Measurements from ENCODE around the gene ZDHHC14.

The ZDHHC14 gene

GRCh38 chr6:157629220-157629619 is 248.2 kb downstream of the ZDHHC14 start:
- no peak for DNase-seq

GRCh38 chr6:157630463-157631080 is 249.6 kb downstream of the ZDHHC14 start:
- no peak for DNase-seq

GRCh38 chr6:157631412-157631811 is 250.4 kb downstream of the ZDHHC14 start:
- peak; percentile 38 for DNase-seq

GRCh38 chr6:157631838-157632614 is 251.0 kb downstream of the ZDHHC14 start:
- no peak for DNase-seq

GRCh38 chr6:157632821-157633220 is 251.8 kb downstream of the ZDHHC14 start:
- no peak for DNase-seq

- DNase-seq: no peak
Measured at GRCh38 chr6:157634546-157634945, 253.6 kb downstream of the ZDHHC14 start.

- DNase-seq: no peak
Measured at GRCh38 chr6:157635388-157636244, 254.6 kb downstream of the ZDHHC14 start.

GRCh38 chr6:157637516-157637915 is 256.5 kb downstream of the ZDHHC14 start:
- no peak for DNase-seq

- no peak for DNase-seq
Measured at GRCh38 chr6:157637941-157638662, 257.1 kb downstream of the ZDHHC14 start.

GRCh38 chr6:157638779-157639178 is 257.8 kb downstream of the ZDHHC14 start:
- DNase-seq: no peak

- DNase-seq: no peak
Measured at GRCh38 chr6:157640746-157641451, 259.9 kb downstream of the ZDHHC14 start.

- no peak for DNase-seq
Measured at GRCh38 chr6:157641837-157642236, 260.8 kb downstream of the ZDHHC14 start.

GRCh38 chr6:157642736-157643135 is 261.7 kb downstream of the ZDHHC14 start:
- DNase-seq: no peak

GRCh38 chr6:157644043-157644810 is 263.2 kb downstream of the ZDHHC14 start:
- DNase-seq: no peak

- DNase-seq: no peak
Measured at GRCh38 chr6:157645201-157645795, 264.3 kb downstream of the ZDHHC14 start.

GRCh38 chr6:157646012-157646411 is 265.0 kb downstream of the ZDHHC14 start:
- DNase-seq: no peak

GRCh38 chr6:157647261-157647915 is 266.4 kb downstream of the ZDHHC14 start:
- DNase-seq: no peak

GRCh38 chr6:157648561-157648960 is 267.6 kb downstream of the ZDHHC14 start:
- no peak for DNase-seq

GRCh38 chr6:157649311-157650260 is 268.6 kb downstream of the ZDHHC14 start:
- no peak for DNase-seq
